Testis (tissue), 3 donors: ENCODE data around the gene MLLT1. TPM values are rescaled to one million over a fixed set of nuclear protein-coding genes. Genes with fewer than 3 reads are reported as not detected.

Experiments used
- DNase-seq: peaks from one replicate; pipeline ENCODE4 v3.0.0-alpha.2; 2019
- H3K27ac ChIP-seq, 2 donors: fragments of 200-600 bp; sonication (generic); one replicate each; pipeline ENCODE4 v1.5.1; 2019
- H3K27me3 ChIP-seq: fragments of 200-600 bp; sonication (generic); one replicate; pipeline ENCODE4 v1.5.1; 2019
- H3K36me3 ChIP-seq: fragments of 200-600 bp; sonication (generic); one replicate; pipeline ENCODE4 v1.5.1; 2017; ENCODE audit warnings: low read depth; ENCODE audit errors: missing control alignments
- H3K4me1 ChIP-seq: fragments of 200-600 bp; sonication (generic); one replicate; pipeline ENCODE4 v1.5.1; 2019
- H3K4me3 ChIP-seq, 2 donors: fragments of 200-600 bp; sonication (generic); one replicate each; pipeline ENCODE4 v1.5.1; 2017 to 2019
- H3K9me3 ChIP-seq: fragments of 200-600 bp; sonication (generic); one replicate; pipeline ENCODE4 v1.5.1; 2017
- CTCF ChIP-seq, 3 experiments: fragments of 450-650 bp in 2 of 3; fragments of 200-600 bp in 1 of 3; sonication (generic) in 1 of 3; IDR thresholded peaks; one replicate each; pipeline ENCODE4 v1.5.1; 2016 to 2019; ENCODE audit warnings: antibody characterized with exemption in 3 of 3, mild to moderate bottlenecking in 2 of 3, moderate library complexity in 1 of 3
- POLR2A ChIP-seq: fragments of 450-650 bp; IDR thresholded peaks from one replicate; pipeline ENCODE4 v1.6.1; 2017; ENCODE audit warnings: antibody characterized with exemption, mild to moderate bottlenecking, moderate library complexity
- WGBS, 2 donors: methylation state at CpG; one replicate each; pipeline ENCODE4 v1.1.5; 2018; 5-methylcytosine and 5-hydroxymethylcytosine counted together
- intact Hi-C: fragments of 100-400 bp; cut with DNase I; formaldehyde crosslinking; loops from one replicate; pipeline ENCODE4 v1.15.1; 2023; ENCODE audit warnings: low total_unique reads
- polyA plus RNA-seq: library from polyadenylated mRNA; stranded (reverse); fragments of 350-450 nt; fragmentation: Illumina TruSeq; extraction: RNeasy Lipid Tissue Mini Kit (QIAGEN cat#74804); gene quantifications from one replicate; pipeline ENCODE4 v1.2.3, GENCODE V29; 2014; ENCODE audit warnings: low read depth, low replicate concordance; ENCODE audit not compliant: insufficient read depth
- total RNA-seq, 2 donors: library from RNA; depleted of rRNA; stranded (reverse); fragments of >200 nt; gene quantifications; one replicate each; pipeline ENCODE4 v1.2.3, GENCODE V29; 2016

The MLLT1 gene
- total and polyA plus RNA-seq, 3 donors from 2014 or later = 17.3 to 32.0 (median 22.4) TPM

- H3K4me1 ChIP-seq = no peaks in the 10 kb centered on the region
- H3K36me3 ChIP-seq = no peaks in the 10 kb centered on the region
- intact Hi-C loops = no loop called here
- H3K27ac ChIP-seq = no peak overlapping the region
- no peak for DNase-seq
- TF ChIP-seq POLR2A (no peak), CTCF (IDR thresholded peaks at IDR 0.05) (no peak)
- no peaks in the 10 kb centered on the region for H3K27me3 ChIP-seq
- H3K9me3 ChIP-seq = no peaks in the 10 kb centered on the region
- H3K4me3 ChIP-seq = no peak overlapping the region
- 86 to 90% methylated on average over 20 to 32 of the region's 32 CpGs for WGBS, 2 donors
Measured at GRCh38 chr19:6210721-6211600, 68.8 kb downstream of the MLLT1 start.

- TF ChIP-seq CTCF (IDR thresholded peaks at IDR 0.05) (no peak), POLR2A (no peak)
- Histone ChIP-seq H3K27ac (no peak overlapping the region), H3K9me3 (no peaks in the 10 kb centered on the region), H3K36me3 (no peaks in the 10 kb centered on the region), H3K27me3 (no peaks in the 10 kb centered on the region), H3K4me3 (no peak overlapping the region), H3K4me1 (no peaks in the 10 kb centered on the region)
- intact Hi-C loops = no loop called here
- no peak for DNase-seq
- 91 to 92% methylated on average over 7 of the region's 7 CpGs for WGBS, 2 donors
Measured at GRCh38 chr19:6210091-6210490, 69.7 kb downstream of the MLLT1 start.

GRCh38 chr19:6209680-6210079 is 70.1 kb downstream of the MLLT1 start:
- 71 to 73% methylated on average over 4 of the region's 4 CpGs for WGBS, 2 donors
- no peaks in the 10 kb centered on the region for H3K4me1 ChIP-seq
- H3K9me3 ChIP-seq = no peaks in the 10 kb centered on the region
- no peaks in the 10 kb centered on the region for H3K36me3 ChIP-seq
- H3K27ac ChIP-seq = no peak overlapping the region
- intact Hi-C loops = no loop called here
- TF ChIP-seq POLR2A (no peak), CTCF (IDR thresholded peaks at IDR 0.05) (no peak)
- no peak for DNase-seq
- no peaks in the 10 kb centered on the region for H3K27me3 ChIP-seq
- H3K4me3 ChIP-seq = no peak overlapping the region

- no peak overlapping the region for H3K4me3 ChIP-seq
- intact Hi-C loops = no loop called here
- H3K36me3 ChIP-seq = no peaks in the 10 kb centered on the region
- 92 to 100% methylated on average over 1 to 4 of the region's 4 CpGs for WGBS, 2 donors
- TF ChIP-seq CTCF (IDR thresholded peaks at IDR 0.05) (no peak), POLR2A (no peak)
- H3K27me3 ChIP-seq = no peaks in the 10 kb centered on the region
- DNase-seq = no peak
- no peaks in the 10 kb centered on the region for H3K9me3 ChIP-seq
- H3K27ac ChIP-seq = no peak overlapping the region
- no peaks in the 10 kb centered on the region for H3K4me1 ChIP-seq
Measured at GRCh38 chr19:6209233-6209632, 70.5 kb downstream of the MLLT1 start.
